ENCODE data around the gene PRSS53. TPM values are rescaled to one million over a fixed set of nuclear protein-coding genes. Genes with fewer than 3 reads are reported as not detected.

PRSS53 gene
- total RNA-seq, 6 donors from 2014 or later, result 0.91 to 8.4 (median 3.0) TPM

DNA sequence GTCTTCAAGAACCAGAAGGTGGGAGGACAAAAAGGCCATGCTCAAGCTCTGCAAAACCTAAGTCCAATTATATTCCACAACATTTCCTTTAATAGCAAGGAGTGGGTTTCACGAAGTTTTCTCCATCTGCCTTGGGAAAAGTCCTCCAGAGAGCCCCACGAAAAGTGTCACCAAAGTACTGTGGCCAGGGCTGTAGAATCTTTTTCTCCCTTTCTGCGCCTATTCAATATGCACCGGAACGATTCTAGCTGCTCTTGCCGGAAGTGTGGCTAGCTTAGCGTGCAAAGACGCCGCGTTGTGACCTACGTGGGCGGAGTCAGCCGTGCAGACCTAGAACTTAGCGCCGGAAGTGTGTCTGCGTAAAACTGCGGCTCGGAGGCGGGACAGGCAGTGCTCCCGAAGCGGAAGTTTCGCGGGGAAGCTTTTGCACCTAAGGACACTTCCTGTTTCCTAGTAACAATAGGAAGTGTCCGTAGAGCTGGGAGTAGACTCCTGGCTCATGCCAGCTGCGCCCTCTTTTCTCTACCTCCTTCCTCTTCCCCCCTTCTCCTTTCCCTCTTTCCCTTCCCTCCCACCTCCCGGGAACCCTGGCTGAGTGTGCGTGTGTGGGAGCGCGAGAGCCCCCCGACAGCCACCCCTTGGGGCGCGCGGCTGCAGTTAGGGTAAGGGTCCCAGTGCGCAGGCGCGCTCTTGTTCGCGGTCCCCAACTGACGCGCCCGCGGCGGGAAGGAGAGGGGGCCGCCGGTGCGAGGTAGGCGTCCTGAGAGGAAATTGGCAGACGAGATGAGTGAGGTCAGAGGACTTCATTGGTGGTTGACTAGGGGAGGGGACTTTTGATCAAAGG is 14.6 kb downstream of the PRSS53 start, which contains the start of the genes ZNF646 and ZNF668:
Gene ZNF646, plus strand, starts transcription at position 453 of the 844 bp plus-strand sequence. CDS start 1,903 bp downstream, outside the sequence.
Gene ZNF668, minus strand, starts transcription at position 271 of the 844 bp plus-strand sequence. CDS start 9,781 bp downstream, outside the sequence.
- H3K4me3 ChIP-seq, result peak within 1 kb of the TSS; percentile 86 to 97 (median 92)
- TF ChIP-seq CTCF (IDR thresholded peaks at IDR 0.05) (peak in 2 of 6 experiments; percentile 2 to 7), POLR2A (IDR thresholded peaks at IDR 0.05) (peak; percentile 48 to 83 (median 74)), EP300 (IDR thresholded peaks at IDR 0.05) (peak in 2 of 4 donors; percentile 72 to 75), POLR2AphosphoS5 (IDR thresholded peaks at IDR 0.05) (peak; percentile 92 to 94)
- no peaks in the 10 kb centered on the region for H3K9me3 ChIP-seq
- no peaks in the 10 kb centered on the region for H3K27me3 ChIP-seq
- WGBS, 2 donors, result 0 to 1% methylated on average over 38 to 48 of the region's 48 CpGs
- peaks cover 24 to 33% (median 31%) of the 10 kb centered on the region in 4 donors for H3K36me3 ChIP-seq
- DNase-seq (peak; percentile 92 to 100), ATAC-seq (ENCODE audit: low FRiP score in 2 of 2) (peak; percentile 95 to 98)
- peak within 1 kb of the TSS; percentile 89 to 97 (median 95) for H3K27ac ChIP-seq
- peaks cover 20 to 42% (median 22%) of the 10 kb centered on the region in 4 donors for H3K4me1 ChIP-seq

- H3K36me3 ChIP-seq, result peaks cover 19 to 24% (median 23%) of the 10 kb centered on the region in 4 donors
- peaks cover 20 to 35% (median 22%) of the 10 kb centered on the region in 4 donors for H3K4me1 ChIP-seq
- H3K4me3 ChIP-seq, result peak overlapping the region; percentile 79 to 97 (median 90)
- TF ChIP-seq EP300 (IDR thresholded peaks at IDR 0.05) (peak in 1 of 4 donors; percentile 49), POLR2AphosphoS5 (IDR thresholded peaks at IDR 0.05) (peak; percentile 63 to 64), POLR2A (IDR thresholded peaks at IDR 0.05) (peak in 2 of 4 donors; percentile 20 to 37), CTCF (IDR thresholded peaks at IDR 0.05) (peak in 1 of 6 experiments; percentile 11)
- peak; percentile 93 to 95 for ATAC-seq (ENCODE audit: low FRiP score in 2 of 2)
- peak overlapping the region; percentile 89 to 97 (median 95) for H3K27ac ChIP-seq
- H3K27me3 ChIP-seq, result no peaks in the 10 kb centered on the region
- no peaks in the 10 kb centered on the region for H3K9me3 ChIP-seq
- DNase-seq, result peak; percentile 91 to 97
- WGBS, 2 donors, result 0 to 1% methylated on average over 25 to 27 of the region's 83 CpGs
These were observed 15.4 kb downstream of the PRSS53 start for GRCh38 chr16:31073142-31073969.

DNA sequence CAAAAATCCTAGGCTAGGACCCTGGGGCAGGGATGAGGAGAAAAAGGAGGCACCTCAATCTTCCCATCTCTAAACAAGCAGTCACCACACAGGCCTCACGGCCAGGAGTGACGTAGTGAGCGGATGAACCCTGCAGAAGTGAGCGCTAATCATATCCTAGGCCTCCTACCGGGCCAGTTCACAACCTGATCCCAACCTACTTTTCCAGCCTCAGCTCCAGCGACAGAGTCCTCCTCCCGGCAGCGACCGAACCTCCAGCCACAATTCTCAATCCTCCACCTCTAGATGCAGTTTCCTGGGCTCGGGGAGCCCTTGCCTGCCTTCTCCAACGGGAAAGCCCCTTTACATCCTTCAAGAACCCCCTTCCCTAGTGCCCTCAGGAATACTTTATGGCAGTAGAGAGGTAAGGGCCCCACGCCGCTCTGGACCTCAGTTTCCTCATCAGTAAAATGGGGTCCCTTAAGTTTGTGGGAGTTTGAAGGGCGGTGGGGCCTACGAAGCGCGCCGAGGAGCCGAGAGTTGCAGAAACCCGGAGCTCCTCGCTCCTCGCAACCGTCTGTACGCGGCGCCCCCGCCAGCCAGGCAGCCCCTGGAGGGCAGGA is 16.1 kb downstream of the PRSS53 start:
- Histone ChIP-seq H3K9me3 (no peaks in the 10 kb centered on the region), H3K27me3 (no peaks in the 10 kb centered on the region), H3K27ac (peak overlapping the region; percentile 89 to 97 (median 95)), H3K4me1 (peaks cover 20 to 35% (median 22%) of the 10 kb centered on the region in 4 donors), H3K36me3 (peaks cover 13 to 17% (median 16%) of the 10 kb centered on the region in 4 donors), H3K4me3 (peak overlapping the region; percentile 79 to 97 (median 90))
- ATAC-seq (ENCODE audit: low FRiP score in 2 of 2), result no peak
- TF ChIP-seq EP300 (IDR thresholded peaks at IDR 0.05) (no peak), CTCF (IDR thresholded peaks at IDR 0.05) (no peak), POLR2A (IDR thresholded peaks at IDR 0.05) (no peak), POLR2AphosphoS5 (IDR thresholded peaks at IDR 0.05) (no peak)
- no peak for DNase-seq
- 2 to 4% methylated on average over 20 to 27 of the region's 27 CpGs for WGBS, 2 donors

DNA sequence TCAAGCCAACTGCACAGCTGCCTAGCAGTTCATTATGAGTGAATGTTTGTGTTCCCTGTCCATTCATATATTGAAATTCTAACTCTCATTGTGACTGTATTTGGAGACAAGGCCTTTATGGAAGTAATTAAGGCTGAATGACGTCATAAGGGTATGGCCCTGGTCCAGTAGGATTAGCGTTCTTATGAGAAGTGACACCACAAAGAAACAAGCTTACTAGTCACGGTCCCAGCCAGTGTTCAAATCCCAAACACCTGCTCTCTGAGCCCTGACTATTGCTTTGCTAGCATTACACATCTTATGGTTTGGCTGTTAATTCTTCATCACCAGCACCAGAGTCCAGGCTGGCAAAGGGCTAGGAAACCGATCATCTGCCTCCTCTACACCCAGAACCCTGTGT is 16.9 kb downstream of the PRSS53 start:
- Histone ChIP-seq H3K4me1 (peaks cover 20 to 35% (median 22%) of the 10 kb centered on the region in 4 donors), H3K27me3 (no peaks in the 10 kb centered on the region), H3K4me3 (peak overlapping the region in 2 of 4 donors; percentile 93 to 97), H3K36me3 (peaks cover 5 to 9% (median 8%) of the 10 kb centered on the region in 4 donors), H3K9me3 (no peaks in the 10 kb centered on the region), H3K27ac (peak overlapping the region in 1 of 4 donors; percentile 97)
- DNase-seq (no peak), ATAC-seq (ENCODE audit: low FRiP score in 2 of 2) (no peak)
- TF ChIP-seq EP300 (IDR thresholded peaks at IDR 0.05) (no peak), CTCF (IDR thresholded peaks at IDR 0.05) (no peak), POLR2AphosphoS5 (IDR thresholded peaks at IDR 0.05) (no peak), POLR2A (IDR thresholded peaks at IDR 0.05) (no peak)
- 40 to 64% methylated on average over 4 of the region's 4 CpGs for WGBS, 2 donors

Data from upper lobe of left lung (tissue), 6 donors.